ENCODE measurements around the gene OR5I1.
"Not testable (repeated sequence)": the region's sequence is repeated elsewhere in the genome, so short reads cannot be mapped to it uniquely, and the experiment has no call there.

Gene OR5I1

GRCh38 chr11:55936300-55936699, at the start of gene OR5I1:
Gene OR5I1 (minus strand): TSS chr11:55936400. CDS start chr11:55936400, 0 bp downstream.
- DNase-seq: no peak

GRCh38 chr11:55970935-55971334, 34.7 kb upstream of the OR5I1 start:
- no peak for DNase-seq

- no peak for DNase-seq
These were observed 33.6 kb upstream of the OR5I1 start, which contains the start of gene OR10AG1 for GRCh38 chr11:55969845-55970244. Gene OR10AG1 (minus strand): TSS chr11:55969945. CDS start chr11:55969907, 38 bp downstream.

GRCh38 chr11:55967914-55968313, 31.7 kb upstream of the OR5I1 start:
- no peak for DNase-seq

GRCh38 chr11:55966391-55966790, 30.2 kb upstream of the OR5I1 start:
- no peak for DNase-seq

- no peak for DNase-seq
These were observed 20.3 kb upstream of the OR5I1 start for GRCh38 chr11:55956521-55956920.

- DNase-seq: no peak
These were observed 13.1 kb upstream of the OR5I1 start for GRCh38 chr11:55949330-55949729.

GRCh38 chr11:55942785-55943392, 6.7 kb upstream of the OR5I1 start:
- no peak for DNase-seq

- no peak for DNase-seq
These were observed 15.7 kb downstream of the OR5I1 start for GRCh38 chr11:55920537-55920936.

- no peak for DNase-seq
These were observed 21.7 kb downstream of the OR5I1 start, which contains the start of gene OR5W2 for GRCh38 chr11:55914482-55914881. Gene OR5W2 (minus strand): TSS chr11:55914582. CDS start chr11:55914582, 0 bp downstream.

GRCh38 chr11:55902308-55902707, 33.9 kb downstream of the OR5I1 start:
- DNase-seq: no peak

- no peak for DNase-seq
These were observed 41.0 kb downstream of the OR5I1 start for GRCh38 chr11:55895216-55895615.

GRCh38 chr11:55885481-55885880, 50.7 kb downstream of the OR5I1 start:
- not testable (repeated sequence) for DNase-seq

Data from activated gamma-delta T cell treated with Interleukin-2 at 50 U/mL for 16 hours (primary cell).